ENCODE measurements around the gene DMC1.

DNA sequence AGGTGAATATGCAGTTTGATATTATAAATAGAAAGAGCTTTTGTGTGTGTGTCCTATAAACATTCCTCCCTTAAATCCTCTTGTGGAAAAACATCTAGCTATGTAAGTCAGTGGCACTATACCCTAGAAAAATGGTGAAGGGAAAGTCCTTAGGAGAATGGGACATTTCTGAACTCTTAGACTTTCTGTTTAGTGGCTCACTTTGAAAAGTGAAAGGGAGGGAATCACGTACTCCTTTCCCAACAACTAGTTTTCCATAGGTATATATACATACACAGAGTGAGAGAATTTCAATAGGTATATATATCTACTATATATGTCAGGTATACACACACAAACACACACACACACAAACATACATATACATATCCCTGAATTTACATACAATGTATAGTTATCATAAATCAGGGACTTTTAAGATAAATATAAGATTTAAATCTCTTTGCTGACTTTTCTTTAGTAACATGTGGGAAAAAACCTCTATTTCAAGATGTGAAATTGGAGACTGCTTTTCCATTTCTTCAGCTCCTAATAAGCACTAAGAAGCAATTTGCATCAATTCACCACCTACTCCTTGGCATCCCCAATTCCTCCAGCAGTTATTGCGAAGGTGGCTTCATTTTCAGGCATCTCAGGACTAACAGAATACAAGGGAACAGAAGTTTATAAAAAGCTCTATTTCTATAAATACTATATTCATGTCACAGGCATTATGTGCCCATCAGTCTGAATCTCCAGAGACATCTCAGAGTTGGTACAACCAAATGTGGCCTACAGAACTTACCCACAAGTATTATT lies 50.3 kb downstream of the DMC1 start:
- TF ChIP-seq CTCF (IDR thresholded peaks at IDR 0.05) (no peak), POLR2A (IDR thresholded peaks at IDR 0.05) (no peak)

All from lower leg skin (tissue), 3 donors.